GM10266 (cell line): ENCODE data around the gene TCAP.

Source experiments
- DNase-seq: peaks from one replicate; pipeline ENCODE4 v3.0.0; 2012; ENCODE audit errors: extremely low spot score
- CTCF ChIP-seq: IDR thresholded peaks from 2 replicates; pipeline ENCODE4 v1.5.1; 2012; ENCODE audit warnings: mild to moderate bottlenecking, low read depth; ENCODE audit not compliant: control insufficient read depth, insufficient read depth; ENCODE audit errors: missing control alignments

TCAP gene

GRCh38 chr17:39700148-39700987 is 35.2 kb downstream of the TCAP start:
- no peak for DNase-seq
- TF ChIP-seq CTCF: no peak

GRCh38 chr17:39701012-39701783 is 36.0 kb downstream of the TCAP start:
- no peak for TF ChIP-seq CTCF
- DNase-seq: no peak

- no peak for TF ChIP-seq CTCF
- no peak for DNase-seq
Observed at GRCh38 chr17:39701784-39702422, 36.8 kb downstream of the TCAP start.

GRCh38 chr17:39702901-39703893 is 38.0 kb downstream of the TCAP start:
- peak; percentile 78 for DNase-seq
- TF ChIP-seq CTCF: no peak

GRCh38 chr17:39703913-39704312 is 38.8 kb downstream of the TCAP start:
- TF ChIP-seq CTCF: no peak
- no peak for DNase-seq

GRCh38 chr17:39704821-39705551 is 39.8 kb downstream of the TCAP start:
- DNase-seq: no peak

More at GRCh38 chr17:39704821-39705551, 39.8 kb downstream of the TCAP start:
- TF ChIP-seq CTCF: no peak
